SK-N-SH treated with all-trans-retinoic acid at 6 μM for 48 hours (cell line): ENCODE measurements around the gene FAS.

ENCODE experiments used
- ATAC-seq: fragments of 200-7000 bp; cut with Tn5 transposase; 3 replicates; pipeline ENCODE4 v1.9.1; 2020; ENCODE audit warnings: mild to moderate bottlenecking, moderate library complexity
- ARNTL ChIP-seq: fragments of 450-650 bp; formaldehyde crosslinking; IDR thresholded peaks from 2 replicates; pipeline ENCODE4 v1.5.0; 2020; ENCODE audit warnings: low read depth, mild to moderate bottlenecking, moderate library complexity, borderline replicate concordance
- BACH2 ChIP-seq: fragments of 250-450 bp; sonication (Bioruptor Pico); IDR thresholded peaks from 2 replicates; pipeline ENCODE4 v1.9.0; 2021; ENCODE audit warnings: mild to moderate bottlenecking, borderline replicate concordance
- ESRRG ChIP-seq: fragments of 250-450 bp; sonication (Bioruptor Pico); IDR thresholded peaks from 2 replicates; pipeline ENCODE4 v1.6.1; 2021; ENCODE audit warnings: mild to moderate bottlenecking
- GLIS3 ChIP-seq: fragments of 250-450 bp; sonication (Bioruptor Pico); IDR thresholded peaks from 2 replicates; pipeline ENCODE4 v1.5.0; 2020; ENCODE audit warnings: mild to moderate bottlenecking, moderate library complexity
- ISL1 ChIP-seq: fragments of 250-450 bp; sonication (Bioruptor Pico); IDR thresholded peaks from 2 replicates; pipeline ENCODE4 v2.1.2; 2022; ENCODE audit warnings: mild to moderate bottlenecking, moderate library complexity
- OSR1 ChIP-seq: fragments of 250-450 bp; sonication (Bioruptor Pico); IDR thresholded peaks from 2 replicates; pipeline ENCODE4 v1.8.0; 2022; ENCODE audit warnings: moderate library complexity, mild to moderate bottlenecking, inconsistent platforms
- PPARA ChIP-seq: fragments of 250-450 bp; sonication (Bioruptor Pico); IDR thresholded peaks from 2 replicates; pipeline ENCODE4 v1.5.0; 2020; ENCODE audit warnings: mild to moderate bottlenecking, borderline replicate concordance
- RARB ChIP-seq: fragments of 250-450 bp; sonication (Bioruptor Pico); IDR thresholded peaks from 2 replicates; pipeline ENCODE4 v1.8.0; 2021; ENCODE audit warnings: mild to moderate bottlenecking, moderate library complexity
- SNAI2 ChIP-seq: fragments of 250-450 bp; sonication (Bioruptor Pico); IDR thresholded peaks from 2 replicates; pipeline ENCODE4 v1.5.0; 2020; ENCODE audit warnings: mild to moderate bottlenecking, moderate library complexity
- TCF4 ChIP-seq: fragments of 250-450 bp; sonication (Bioruptor Pico); IDR thresholded peaks from 2 replicates; pipeline ENCODE4 v1.8.0; 2021; ENCODE audit warnings: mild to moderate bottlenecking, moderate library complexity, borderline replicate concordance
- TOX ChIP-seq: fragments of 250-450 bp; sonication (Bioruptor Pico); IDR thresholded peaks from 2 replicates; pipeline ENCODE4 v1.8.0; 2021; ENCODE audit warnings: mild to moderate bottlenecking, moderate library complexity, borderline replicate concordance
- ZC3H10 ChIP-seq: fragments of 250-450 bp; sonication (Bioruptor Pico); IDR thresholded peaks from 2 replicates; pipeline ENCODE4 v1.5.1; 2021; ENCODE audit warnings: mild to moderate bottlenecking, moderate library complexity
- ZFP3 ChIP-seq: fragments of 250-450 bp; sonication (Bioruptor Pico); IDR thresholded peaks from 2 replicates; pipeline ENCODE4 v1.5.0; 2020; ENCODE audit warnings: mild to moderate bottlenecking, moderate library complexity
- ZNF565 ChIP-seq: fragments of 450-650 bp; formaldehyde crosslinking; conservative IDR thresholded peaks from 2 replicates; pipeline ENCODE4 v1.5.0; 2020; ENCODE audit warnings: low read depth, mild to moderate bottlenecking, moderate library complexity
- ZNF70 ChIP-seq: fragments of 450-650 bp; formaldehyde crosslinking; IDR thresholded peaks from 2 replicates; pipeline ENCODE4 v1.5.0; 2020; ENCODE audit warnings: mild to moderate bottlenecking, moderate library complexity
- ZNF8 ChIP-seq: fragments of 450-650 bp; formaldehyde crosslinking; IDR thresholded peaks from 2 replicates; pipeline ENCODE4 v1.5.0; 2020; ENCODE audit warnings: mild to moderate bottlenecking, moderate library complexity
- TF ChIP-seq, protein P1 (sequence below): fragments of 250-450 bp; sonication (Bioruptor Pico); IDR thresholded peaks from 2 replicates; pipeline ENCODE4 v1.5.1; 2021; ENCODE audit warnings: mild to moderate bottlenecking, moderate library complexity
- TF ChIP-seq, protein P2 (sequence below): fragments of 250-450 bp; sonication (Bioruptor Pico); IDR thresholded peaks from 2 replicates; pipeline ENCODE4 v1.8.0; 2020; ENCODE audit warnings: mild to moderate bottlenecking, moderate library complexity, borderline replicate concordance
- TF ChIP-seq, protein P3 (sequence below): fragments of 250-450 bp; sonication (Bioruptor Pico); IDR thresholded peaks from 2 replicates; pipeline ENCODE4 v1.5.0; 2020; ENCODE audit warnings: mild to moderate bottlenecking, moderate library complexity

Gene FAS

DNA sequence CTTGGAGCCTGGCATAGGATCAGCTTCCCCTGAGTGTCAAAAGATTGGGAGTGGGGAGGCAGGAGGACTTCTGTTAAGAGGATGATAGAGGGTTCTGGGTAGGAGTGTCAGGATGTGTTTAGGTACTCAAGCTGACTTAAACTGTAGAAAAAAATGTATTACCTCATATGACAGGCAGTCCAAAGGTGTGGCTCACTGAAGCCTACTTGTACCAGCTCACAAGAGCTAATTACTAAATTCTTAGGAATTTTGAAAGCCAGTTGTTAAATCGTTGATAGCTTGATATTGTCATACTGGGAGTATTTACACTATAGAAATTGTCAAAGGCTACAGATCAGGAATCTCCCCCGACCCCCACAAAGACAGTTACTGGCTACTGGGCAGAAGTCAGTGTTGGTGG is 32.1 kb downstream of the FAS start:
- no peak for ATAC-seq
- no peak for TF ChIP-seq GLIS3 (CRISPR knock-in tag)
- TF ChIP-seq, protein P1, sequence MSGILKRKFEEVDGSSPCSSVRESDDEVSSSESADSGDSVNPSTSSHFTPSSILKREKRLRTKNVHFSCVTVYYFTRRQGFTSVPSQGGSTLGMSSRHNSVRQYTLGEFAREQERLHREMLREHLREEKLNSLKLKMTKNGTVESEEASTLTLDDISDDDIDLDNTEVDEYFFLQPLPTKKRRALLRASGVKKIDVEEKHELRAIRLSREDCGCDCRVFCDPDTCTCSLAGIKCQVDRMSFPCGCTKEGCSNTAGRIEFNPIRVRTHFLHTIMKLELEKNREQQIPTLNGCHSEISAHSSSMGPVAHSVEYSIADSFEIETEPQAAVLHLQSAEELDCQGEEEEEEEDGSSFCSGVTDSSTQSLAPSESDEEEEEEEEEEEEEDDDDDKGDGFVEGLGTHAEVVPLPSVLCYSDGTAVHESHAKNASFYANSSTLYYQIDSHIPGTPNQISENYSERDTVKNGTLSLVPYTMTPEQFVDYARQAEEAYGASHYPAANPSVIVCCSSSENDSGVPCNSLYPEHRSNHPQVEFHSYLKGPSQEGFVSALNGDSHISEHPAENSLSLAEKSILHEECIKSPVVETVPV: no peak
- TF ChIP-seq ZNF565: no peak
- TF ChIP-seq BACH2 (CRISPR knock-in tag): no peak
- no peak for TF ChIP-seq SNAI2 (CRISPR knock-in tag)
- TF ChIP-seq ISL1 (CRISPR knock-in tag): no peak
- TF ChIP-seq PPARA (CRISPR knock-in tag): no peak
- TF ChIP-seq, protein P2, sequence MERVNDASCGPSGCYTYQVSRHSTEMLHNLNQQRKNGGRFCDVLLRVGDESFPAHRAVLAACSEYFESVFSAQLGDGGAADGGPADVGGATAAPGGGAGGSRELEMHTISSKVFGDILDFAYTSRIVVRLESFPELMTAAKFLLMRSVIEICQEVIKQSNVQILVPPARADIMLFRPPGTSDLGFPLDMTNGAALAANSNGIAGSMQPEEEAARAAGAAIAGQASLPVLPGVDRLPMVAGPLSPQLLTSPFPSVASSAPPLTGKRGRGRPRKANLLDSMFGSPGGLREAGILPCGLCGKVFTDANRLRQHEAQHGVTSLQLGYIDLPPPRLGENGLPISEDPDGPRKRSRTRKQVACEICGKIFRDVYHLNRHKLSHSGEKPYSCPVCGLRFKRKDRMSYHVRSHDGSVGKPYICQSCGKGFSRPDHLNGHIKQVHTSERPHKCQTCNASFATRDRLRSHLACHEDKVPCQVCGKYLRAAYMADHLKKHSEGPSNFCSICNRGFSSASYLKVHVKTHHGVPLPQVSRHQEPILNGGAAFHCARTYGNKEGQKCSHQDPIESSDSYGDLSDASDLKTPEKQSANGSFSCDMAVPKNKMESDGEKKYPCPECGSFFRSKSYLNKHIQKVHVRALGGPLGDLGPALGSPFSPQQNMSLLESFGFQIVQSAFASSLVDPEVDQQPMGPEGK (CRISPR knock-in tag): no peak
- TF ChIP-seq TCF4 (CRISPR knock-in tag): no peak
- no peak for TF ChIP-seq ZNF8 (CRISPR knock-in tag)
- no peak for TF ChIP-seq TOX (CRISPR knock-in tag)
- TF ChIP-seq ZC3H10 (CRISPR knock-in tag): no peak
- TF ChIP-seq RARB (CRISPR knock-in tag): no peak
- TF ChIP-seq OSR1 (CRISPR knock-in tag): no peak
- TF ChIP-seq ZNF70 (CRISPR knock-in tag): no peak

DNA sequence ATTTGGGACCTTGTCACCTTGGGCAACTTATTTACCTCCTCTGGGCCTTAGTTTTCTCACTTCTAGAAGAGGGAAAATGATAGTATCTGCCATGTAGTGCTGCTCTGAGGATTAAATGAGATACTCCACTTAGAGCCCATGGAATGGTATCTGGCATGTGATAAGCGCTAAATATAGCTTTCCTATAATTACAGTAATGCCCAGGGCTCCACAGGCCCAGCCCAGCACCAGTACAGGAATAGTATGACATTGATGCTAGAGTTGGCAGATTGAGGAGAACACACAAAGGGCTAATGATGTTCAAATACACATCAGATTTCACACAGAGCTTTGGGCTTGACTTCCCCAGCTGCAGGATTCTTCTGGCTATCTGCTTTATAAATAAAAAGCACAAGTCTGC is 34.9 kb downstream of the FAS start:
- no peak for ATAC-seq
- no peak for TF ChIP-seq ESRRG
- TF ChIP-seq ZFP3 (CRISPR knock-in tag): no peak
- no peak for TF ChIP-seq ZNF70 (CRISPR knock-in tag)
- TF ChIP-seq, all 23 proteins: peak for 0

DNA sequence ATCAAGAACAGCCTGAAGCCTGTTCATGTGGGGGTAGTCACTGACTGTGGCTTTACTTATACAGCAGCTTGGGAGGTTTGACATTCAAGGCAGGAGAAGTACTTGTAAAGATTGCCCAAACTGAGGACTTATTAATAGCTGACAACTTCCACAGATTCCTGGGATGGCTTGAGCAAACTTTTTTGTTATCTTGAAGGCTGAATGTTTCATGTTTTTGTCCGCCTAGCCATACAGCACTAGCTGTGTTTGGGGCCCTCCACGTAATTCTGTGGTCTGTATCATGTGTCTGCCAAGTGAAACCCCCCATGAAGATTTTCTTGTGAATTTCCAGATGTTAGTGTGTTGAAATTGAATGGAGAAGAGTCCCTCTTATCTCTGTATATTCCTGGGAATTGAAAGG is 38.6 kb downstream of the FAS start:
- ATAC-seq: no peak
- TF ChIP-seq, protein P1: no peak
- TF ChIP-seq TCF4 (CRISPR knock-in tag) (no peak), ZC3H10 (CRISPR knock-in tag) (no peak), ZNF565 (no peak), OSR1 (CRISPR knock-in tag) (no peak), ESRRG (no peak), SNAI2 (CRISPR knock-in tag) (no peak), ISL1 (CRISPR knock-in tag) (no peak)
- TF ChIP-seq, protein P3, sequence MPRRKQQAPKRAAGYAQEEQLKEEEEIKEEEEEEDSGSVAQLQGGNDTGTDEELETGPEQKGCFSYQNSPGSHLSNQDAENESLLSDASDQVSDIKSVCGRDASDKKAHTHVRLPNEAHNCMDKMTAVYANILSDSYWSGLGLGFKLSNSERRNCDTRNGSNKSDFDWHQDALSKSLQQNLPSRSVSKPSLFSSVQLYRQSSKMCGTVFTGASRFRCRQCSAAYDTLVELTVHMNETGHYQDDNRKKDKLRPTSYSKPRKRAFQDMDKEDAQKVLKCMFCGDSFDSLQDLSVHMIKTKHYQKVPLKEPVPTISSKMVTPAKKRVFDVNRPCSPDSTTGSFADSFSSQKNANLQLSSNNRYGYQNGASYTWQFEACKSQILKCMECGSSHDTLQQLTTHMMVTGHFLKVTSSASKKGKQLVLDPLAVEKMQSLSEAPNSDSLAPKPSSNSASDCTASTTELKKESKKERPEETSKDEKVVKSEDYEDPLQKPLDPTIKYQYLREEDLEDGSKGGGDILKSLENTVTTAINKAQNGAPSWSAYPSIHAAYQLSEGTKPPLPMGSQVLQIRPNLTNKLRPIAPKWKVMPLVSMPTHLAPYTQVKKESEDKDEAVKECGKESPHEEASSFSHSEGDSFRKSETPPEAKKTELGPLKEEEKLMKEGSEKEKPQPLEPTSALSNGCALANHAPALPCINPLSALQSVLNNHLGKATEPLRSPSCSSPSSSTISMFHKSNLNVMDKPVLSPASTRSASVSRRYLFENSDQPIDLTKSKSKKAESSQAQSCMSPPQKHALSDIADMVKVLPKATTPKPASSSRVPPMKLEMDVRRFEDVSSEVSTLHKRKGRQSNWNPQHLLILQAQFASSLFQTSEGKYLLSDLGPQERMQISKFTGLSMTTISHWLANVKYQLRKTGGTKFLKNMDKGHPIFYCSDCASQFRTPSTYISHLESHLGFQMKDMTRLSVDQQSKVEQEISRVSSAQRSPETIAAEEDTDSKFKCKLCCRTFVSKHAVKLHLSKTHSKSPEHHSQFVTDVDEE (CRISPR knock-in tag): no peak
- TF ChIP-seq, protein P2 (CRISPR knock-in tag): no peak

DNA sequence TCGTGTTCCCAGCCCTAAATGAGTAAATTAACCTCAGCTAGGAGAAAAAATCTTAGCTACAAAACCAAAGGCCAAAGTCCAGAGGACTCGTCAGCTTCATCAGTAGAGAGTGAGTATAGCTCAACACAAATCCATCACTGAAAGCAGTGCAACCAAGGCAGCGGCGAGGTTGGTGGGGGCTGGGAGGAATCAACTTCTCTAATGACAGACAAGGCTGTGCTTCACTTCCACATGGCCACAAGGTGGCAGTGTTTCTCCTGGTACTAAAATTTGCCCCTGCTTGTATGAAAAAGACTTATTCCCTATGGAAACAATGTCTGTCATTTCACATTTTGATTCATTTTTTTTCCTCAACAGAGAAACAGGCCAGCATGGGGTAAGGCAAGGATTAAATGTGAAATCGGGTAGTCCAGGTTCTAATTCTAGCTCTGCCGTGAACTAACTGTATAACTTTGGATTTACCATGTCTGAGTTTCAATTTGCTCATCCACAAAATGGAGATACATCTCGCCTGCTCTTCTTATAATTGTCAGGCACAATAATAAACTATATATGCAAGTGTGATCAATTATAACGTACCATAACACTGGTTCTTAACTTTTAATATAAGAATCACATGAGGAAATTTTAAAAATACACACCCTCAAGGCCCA is 39.3 kb downstream of the FAS start:
- TF ChIP-seq ZC3H10 (CRISPR knock-in tag): no peak
- TF ChIP-seq ARNTL (CRISPR knock-in tag): no peak
- no peak for TF ChIP-seq ZNF70 (CRISPR knock-in tag)
- TF ChIP-seq BACH2 (CRISPR knock-in tag): no peak

More for the DNA sequence above, 39.3 kb downstream of the FAS start:
- peak; percentile 75 for ATAC-seq
